ENCODE data around the gene OTULIN. TPM values are rescaled to one million over a fixed set of nuclear protein-coding genes. Genes with fewer than 3 reads are reported as not detected.

OTULIN gene
- total RNA-seq, 2 donors from 2014 or later = 19.7 to 37.6 TPM

GRCh38 chr5:14674983-14675854 is 10.7 kb downstream of the OTULIN start:
- Histone ChIP-seq H3K4me3 (no peak overlapping the region), H3K9me3 (no peaks in the 10 kb centered on the region), H3K4me1 (peaks cover 45% of the 10 kb centered on the region), H3K27ac (peak overlapping the region in 2 of 4 donors; percentile 26 to 47), H3K27me3 (no peaks in the 10 kb centered on the region), H3K36me3 (replicated peaks in 1 of 2; ENCODE audit: insufficient read depth in 1 of 2, low read depth in 2 of 2) (peaks cover 0 to 3% of the 10 kb centered on the region in 2 donors)
- intact Hi-C loops (cut with DNase I) = no loop called here
- WGBS, 2 donors = 65 to 66% methylated on average over 8 of the region's 8 CpGs
- no peak for DNase-seq
- no peak for ATAC-seq
- TF ChIP-seq CTCF (IDR thresholded peaks at IDR 0.05) (no peak), POLR2A (IDR thresholded peaks at IDR 0.05) (no peak)

GRCh38 chr5:14675865-14676300 is 11.4 kb downstream of the OTULIN start:
- H3K27me3 ChIP-seq = no peaks in the 10 kb centered on the region
- no peak overlapping the region for H3K4me3 ChIP-seq
- 41 to 62% methylated on average over 6 of the region's 6 CpGs for WGBS, 2 donors
- no peaks in the 10 kb centered on the region for H3K9me3 ChIP-seq
- peaks cover 41% of the 10 kb centered on the region for H3K4me1 ChIP-seq
- H3K27ac ChIP-seq = peak overlapping the region in 2 of 4 donors; percentile 26 to 47
- no peak for DNase-seq
- no peak for ATAC-seq
- H3K36me3 ChIP-seq (replicated peaks in 1 of 2; ENCODE audit: insufficient read depth in 1 of 2, low read depth in 2 of 2) = peaks cover 0 to 7% of the 10 kb centered on the region in 2 donors
- intact Hi-C loops (cut with DNase I) = no loop called here
- TF ChIP-seq POLR2A (IDR thresholded peaks at IDR 0.05) (no peak), CTCF (IDR thresholded peaks at IDR 0.05) (no peak)

- no peak overlapping the region for H3K4me3 ChIP-seq
- peaks cover 0 to 8% of the 10 kb centered on the region in 2 donors for H3K36me3 ChIP-seq (replicated peaks in 1 of 2; ENCODE audit: insufficient read depth in 1 of 2, low read depth in 2 of 2)
- peak overlapping the region in 2 of 4 donors; percentile 26 to 47 for H3K27ac ChIP-seq
- 36 to 49% methylated on average over 3 of the region's 3 CpGs for WGBS, 2 donors
- ATAC-seq = peak; percentile 57
- peak; percentile 30 to 69 (median 40) for DNase-seq
- intact Hi-C loops (cut with DNase I) = no loop called here
- no peaks in the 10 kb centered on the region for H3K27me3 ChIP-seq
- H3K4me1 ChIP-seq = peaks cover 37% of the 10 kb centered on the region
- TF ChIP-seq CTCF (IDR thresholded peaks at IDR 0.05) (no peak), POLR2A (IDR thresholded peaks at IDR 0.05) (no peak)
- H3K9me3 ChIP-seq = no peaks in the 10 kb centered on the region
These were observed 11.8 kb downstream of the OTULIN start for GRCh38 chr5:14676320-14676719.

GRCh38 chr5:14678773-14679334 is 14.3 kb downstream of the OTULIN start:
- no peak overlapping the region for H3K4me3 ChIP-seq
- TF ChIP-seq CTCF (IDR thresholded peaks at IDR 0.05) (no peak), POLR2A (IDR thresholded peaks at IDR 0.05) (no peak)
- intact Hi-C loops (cut with DNase I) = no loop called here
- DNase-seq (no peak), ATAC-seq (no peak)
- no peaks in the 10 kb centered on the region for H3K27me3 ChIP-seq
- WGBS, 2 donors = 63 to 75% methylated on average over 5 of the region's 5 CpGs
- H3K4me1 ChIP-seq = peaks cover 20% of the 10 kb centered on the region
- H3K27ac ChIP-seq = no peak overlapping the region
- H3K36me3 ChIP-seq (replicated peaks in 1 of 2; ENCODE audit: insufficient read depth in 1 of 2, low read depth in 2 of 2) = peaks cover 0 to 18% of the 10 kb centered on the region in 2 donors
- H3K9me3 ChIP-seq = no peaks in the 10 kb centered on the region
